Measurements from ENCODE around the gene GZMH.

GRCh38 chr14:24574206-24574774 is 35.2 kb downstream of the GZMH start:
- no peak for TF ChIP-seq EZH2phosphoT487 (IDR thresholded peaks at IDR 0.05; ENCODE audit: borderline replicate concordance, low read depth, low read length)
- TF ChIP-seq, protein P1, sequence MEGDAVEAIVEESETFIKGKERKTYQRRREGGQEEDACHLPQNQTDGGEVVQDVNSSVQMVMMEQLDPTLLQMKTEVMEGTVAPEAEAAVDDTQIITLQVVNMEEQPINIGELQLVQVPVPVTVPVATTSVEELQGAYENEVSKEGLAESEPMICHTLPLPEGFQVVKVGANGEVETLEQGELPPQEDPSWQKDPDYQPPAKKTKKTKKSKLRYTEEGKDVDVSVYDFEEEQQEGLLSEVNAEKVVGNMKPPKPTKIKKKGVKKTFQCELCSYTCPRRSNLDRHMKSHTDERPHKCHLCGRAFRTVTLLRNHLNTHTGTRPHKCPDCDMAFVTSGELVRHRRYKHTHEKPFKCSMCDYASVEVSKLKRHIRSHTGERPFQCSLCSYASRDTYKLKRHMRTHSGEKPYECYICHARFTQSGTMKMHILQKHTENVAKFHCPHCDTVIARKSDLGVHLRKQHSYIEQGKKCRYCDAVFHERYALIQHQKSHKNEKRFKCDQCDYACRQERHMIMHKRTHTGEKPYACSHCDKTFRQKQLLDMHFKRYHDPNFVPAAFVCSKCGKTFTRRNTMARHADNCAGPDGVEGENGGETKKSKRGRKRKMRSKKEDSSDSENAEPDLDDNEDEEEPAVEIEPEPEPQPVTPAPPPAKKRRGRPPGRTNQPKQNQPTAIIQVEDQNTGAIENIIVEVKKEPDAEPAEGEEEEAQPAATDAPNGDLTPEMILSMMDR (conservative IDR thresholded peaks at IDR 0.05; ENCODE audit: low read length) = no peak
